Ureter (tissue), 1 donor: ENCODE data around the gene FEN1. TPM values are rescaled to one million over a fixed set of nuclear protein-coding genes. Genes with fewer than 3 reads are reported as not detected.

Source experiments
- DNase-seq: peaks from one replicate; pipeline ENCODE4 v3.0.0-alpha.2; 2020; ENCODE audit warnings: low spot score
- total RNA-seq: library from RNA; stranded (reverse); gene quantifications from one replicate; pipeline ENCODE4 v1.2.4, GENCODE V29; 2023
- donor health status: DM: yes; HTN: yes; CAD: no.

The FEN1 gene
- total RNA-seq, 1 donor from 2014 or later: 10.4 TPM

GRCh38 chr11:61817471-61818202 lies 24.9 kb downstream of the FEN1 start:
- DNase-seq: no peak

GRCh38 chr11:61820174-61820573 lies 27.5 kb downstream of the FEN1 start:
- no peak for DNase-seq

- DNase-seq: peak; percentile 55
Measured at GRCh38 chr11:61826930-61827570, 34.3 kb downstream of the FEN1 start.

GRCh38 chr11:61827571-61828378 lies 35.1 kb downstream of the FEN1 start, which contains the start of gene FADS2:
Gene FADS2 (plus strand): TSS chr11:61828300. CDS start chr11:61828391, 91 bp downstream.
- DNase-seq: peak; percentile 95

- no peak for DNase-seq
Measured at GRCh38 chr11:61828379-61828628, 35.6 kb downstream of the FEN1 start.

GRCh38 chr11:61828629-61829407 lies 36.1 kb downstream of the FEN1 start:
- DNase-seq: no peak

GRCh38 chr11:61829806-61830205 lies 37.1 kb downstream of the FEN1 start:
- no peak for DNase-seq

GRCh38 chr11:61830237-61831105 lies 37.8 kb downstream of the FEN1 start:
- peak; percentile 63 for DNase-seq

GRCh38 chr11:61832207-61832606 lies 39.5 kb downstream of the FEN1 start:
- DNase-seq: no peak

GRCh38 chr11:61832754-61833153 lies 40.0 kb downstream of the FEN1 start:
- DNase-seq: no peak

- no peak for DNase-seq
Measured at GRCh38 chr11:61833471-61833870, 40.8 kb downstream of the FEN1 start.

- no peak for DNase-seq
Measured at GRCh38 chr11:61833926-61834277, 41.2 kb downstream of the FEN1 start.

- DNase-seq: peak; percentile 67
Measured at GRCh38 chr11:61834278-61835048, 41.8 kb downstream of the FEN1 start.

- no peak for DNase-seq
Measured at GRCh38 chr11:61836193-61836592, 43.5 kb downstream of the FEN1 start.

GRCh38 chr11:61837411-61838005 lies 44.8 kb downstream of the FEN1 start:
- no peak for DNase-seq

GRCh38 chr11:61838501-61838900 lies 45.8 kb downstream of the FEN1 start:
- DNase-seq: no peak

GRCh38 chr11:61838921-61839320 lies 46.2 kb downstream of the FEN1 start:
- no peak for DNase-seq

- no peak for DNase-seq
Measured at GRCh38 chr11:61839742-61840141, 47.0 kb downstream of the FEN1 start.

GRCh38 chr11:61840371-61840770 lies 47.7 kb downstream of the FEN1 start:
- no peak for DNase-seq
